ENCODE results near the gene HMGN4.

HMGN4 gene

DNA sequence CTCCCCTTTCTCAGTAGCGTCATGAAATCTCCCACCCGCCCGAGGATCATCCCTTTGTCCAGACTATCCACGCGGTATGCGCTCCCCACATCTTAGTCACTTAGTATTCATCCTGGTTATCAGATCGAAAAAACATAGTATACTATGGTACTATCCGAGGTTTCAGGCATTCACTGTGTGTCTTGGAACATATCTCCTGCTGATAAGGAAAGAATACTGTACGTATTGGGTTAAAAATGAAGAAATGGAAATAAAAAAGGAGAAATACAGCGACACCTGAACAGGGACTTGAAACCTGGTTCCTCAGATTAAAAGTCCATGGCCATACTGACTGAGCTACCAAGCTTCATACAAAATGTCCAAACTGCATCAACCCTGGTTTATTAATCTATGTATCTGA lies 14.0 kb downstream of the HMGN4 start:
- Histone ChIP-seq H3K27me3 (replicated peaks) (no peaks in the 10 kb centered on the region), H3K4me3 (ENCODE audit: low read depth, low read length) (no peak overlapping the region), H3K36me3 (replicated peaks) (no peaks in the 10 kb centered on the region), H3K27ac (no peak overlapping the region)
- in situ Hi-C loops (cut with HindIII; ENCODE audit: low pct_ligation_motif_present, low sequenced_read_pairs), result no loop called here
- DNase-seq, result no peak
- no peak for TF ChIP-seq CTCF (IDR thresholded peaks at IDR 0.05; ENCODE audit: low read depth, low read length, missing control alignments)

DNA sequence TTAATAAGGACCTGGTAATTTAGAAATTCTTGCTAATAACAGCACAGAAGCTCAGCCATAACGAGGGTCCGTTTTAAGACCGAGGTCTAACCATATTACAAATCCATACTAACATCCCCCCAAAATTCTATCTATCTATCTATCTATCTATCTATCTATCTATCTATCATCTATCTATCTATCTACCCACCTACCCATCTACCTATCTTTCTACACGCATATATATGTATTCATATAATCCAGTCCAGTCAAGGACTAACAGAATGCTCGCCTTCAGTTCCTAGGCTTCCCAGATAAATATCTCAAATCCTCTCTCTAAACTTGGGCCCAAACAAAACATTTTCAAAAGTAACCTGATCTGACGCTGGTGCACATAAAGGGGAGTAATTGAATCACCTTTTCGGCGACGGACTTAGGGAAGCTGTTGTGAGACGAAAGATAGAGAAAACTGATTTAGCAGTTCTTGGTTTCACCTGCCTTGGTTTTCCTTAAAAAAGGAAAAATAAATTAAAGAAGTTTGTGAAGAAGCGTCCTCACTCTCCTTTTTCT lies 14.5 kb downstream of the HMGN4 start:
- Histone ChIP-seq H3K36me3 (replicated peaks) (no peaks in the 10 kb centered on the region), H3K4me3 (ENCODE audit: low read depth, low read length) (peak overlapping the region; percentile 59), H3K27me3 (replicated peaks) (no peaks in the 10 kb centered on the region), H3K27ac (no peak overlapping the region)
- no peak for DNase-seq
- TF ChIP-seq CTCF (IDR thresholded peaks at IDR 0.05; ENCODE audit: low read depth, low read length, missing control alignments), result no peak
- in situ Hi-C loops (cut with HindIII; ENCODE audit: low pct_ligation_motif_present, low sequenced_read_pairs), result no loop called here

DNA sequence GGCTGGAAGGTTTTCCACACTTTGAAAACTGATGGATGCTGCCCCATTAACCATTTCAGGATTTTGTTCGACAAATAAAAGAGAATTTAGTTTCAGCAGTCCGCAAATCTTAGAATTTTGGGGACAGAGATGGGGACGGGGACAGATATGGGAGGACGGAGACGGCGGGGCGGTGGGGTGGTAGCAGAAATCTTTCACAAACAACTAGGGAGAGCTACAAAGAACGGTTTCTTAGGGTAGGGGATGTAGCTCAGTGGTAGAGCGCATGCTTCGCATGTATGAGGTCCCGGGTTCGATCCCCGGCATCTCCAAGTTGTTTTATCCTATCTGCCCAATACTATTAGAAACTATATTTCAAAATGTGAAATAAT lies 15.1 kb downstream of the HMGN4 start:
- DNase-seq, result peak; percentile 61
- Histone ChIP-seq H3K27me3 (replicated peaks) (no peaks in the 10 kb centered on the region), H3K27ac (peak overlapping the region; percentile 88), H3K4me3 (ENCODE audit: low read depth, low read length) (peak overlapping the region; percentile 59), H3K36me3 (replicated peaks) (no peaks in the 10 kb centered on the region)
- no peak for TF ChIP-seq CTCF (IDR thresholded peaks at IDR 0.05; ENCODE audit: low read depth, low read length, missing control alignments)
- in situ Hi-C loops (cut with HindIII; ENCODE audit: low pct_ligation_motif_present, low sequenced_read_pairs), result no loop called here

DNA sequence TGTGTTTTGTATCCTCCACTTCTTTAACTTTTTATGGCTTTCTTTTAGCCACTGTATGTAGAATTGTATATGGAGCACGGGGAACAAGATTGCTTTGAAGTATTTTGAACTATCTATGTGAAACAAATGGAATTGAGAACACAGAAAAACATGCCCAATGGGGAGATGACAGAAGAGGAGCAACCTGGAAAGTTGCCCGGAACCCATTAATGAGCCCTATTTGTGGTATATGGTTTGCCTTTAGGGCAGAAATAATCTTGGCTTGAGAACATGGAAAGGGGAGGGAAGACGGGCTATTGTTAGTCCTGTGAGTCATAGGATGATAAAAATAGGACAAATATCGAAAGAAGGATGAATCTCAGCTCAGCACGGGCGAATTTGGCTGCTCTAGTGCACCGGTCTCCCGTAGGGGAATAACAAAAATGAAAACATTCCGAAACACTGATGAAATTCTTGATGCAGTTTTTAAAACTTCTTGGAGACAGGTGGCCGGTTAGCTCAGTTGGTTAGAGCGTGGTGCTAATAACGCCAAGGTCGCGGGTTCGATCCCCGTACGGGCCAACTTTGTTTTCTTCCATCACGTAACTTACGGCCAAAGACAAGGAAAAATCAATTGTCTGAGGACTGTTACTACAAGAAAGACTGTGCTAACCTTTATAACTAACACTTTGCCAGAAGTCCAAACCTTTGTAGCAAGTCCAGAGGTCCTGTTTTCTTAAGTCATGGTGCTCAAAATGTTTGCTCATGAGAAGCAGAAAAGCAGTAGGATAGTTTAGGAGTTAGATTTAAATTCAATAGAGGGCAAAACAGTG lies 15.7 kb downstream of the HMGN4 start:
- Histone ChIP-seq H3K4me3 (ENCODE audit: low read depth, low read length) (peak overlapping the region; percentile 59), H3K27me3 (replicated peaks) (no peaks in the 10 kb centered on the region), H3K27ac (peak overlapping the region; percentile 88), H3K36me3 (replicated peaks) (no peaks in the 10 kb centered on the region)
- TF ChIP-seq CTCF (IDR thresholded peaks at IDR 0.05; ENCODE audit: low read depth, low read length, missing control alignments), result no peak
- DNase-seq, result peak; percentile 93
- in situ Hi-C loops (cut with HindIII; ENCODE audit: low pct_ligation_motif_present, low sequenced_read_pairs), result no loop called here

DNA sequence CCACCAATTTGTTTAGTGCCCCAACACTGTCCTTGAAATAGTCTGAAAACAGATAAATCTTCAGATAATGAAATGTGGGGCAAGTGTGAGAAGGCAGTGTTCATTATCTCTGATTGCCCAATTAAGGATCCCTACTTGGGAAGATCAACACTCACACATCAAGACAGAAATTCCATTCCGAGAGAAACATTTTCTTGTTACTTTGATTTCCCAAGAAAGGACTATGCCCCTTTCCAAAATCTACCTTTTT lies 16.2 kb downstream of the HMGN4 start:
- H3K27ac ChIP-seq, result no peak overlapping the region
- H3K27me3 ChIP-seq (replicated peaks), result no peaks in the 10 kb centered on the region
- in situ Hi-C loops (cut with HindIII; ENCODE audit: low pct_ligation_motif_present, low sequenced_read_pairs), result no loop called here
- H3K36me3 ChIP-seq (replicated peaks), result no peaks in the 10 kb centered on the region
- DNase-seq, result no peak
- TF ChIP-seq CTCF (IDR thresholded peaks at IDR 0.05; ENCODE audit: low read depth, low read length, missing control alignments), result no peak
- peak overlapping the region; percentile 59 for H3K4me3 ChIP-seq (ENCODE audit: low read depth, low read length)

Measured in brain microvascular endothelial cell (primary cell).